Adrenal gland (tissue), 5 donors: ENCODE data around the gene KIF16B.

Source experiments
- POLR2A ChIP-seq, 2 donors: fragments of 450-650 bp; IDR thresholded peaks; one replicate each; pipeline ENCODE4 v1.6.1; 2017; ENCODE audit warnings: antibody characterized with exemption in 2 of 2, mild to moderate bottlenecking in 2 of 2, moderate library complexity in 1 of 2
- TF ChIP-seq, protein P1 (sequence below), 6 experiments: fragments of 450-650 bp in 4 of 6; fragments of 200-600 bp in 2 of 6; sonication (generic) in 1 of 6; IDR thresholded peaks; 1 replicate in 5 of 6; 2 replicates in 1 of 6; pipeline versions ENCODE4 v1.5.1 to v1.8.0; 2016 to 2021; ENCODE audit warnings: antibody characterized with exemption in 6 of 6, mild to moderate bottlenecking in 2 of 6, moderate library complexity in 1 of 6
- donor health status: DM: no; HTN: no; CAD: no.

DNA sequence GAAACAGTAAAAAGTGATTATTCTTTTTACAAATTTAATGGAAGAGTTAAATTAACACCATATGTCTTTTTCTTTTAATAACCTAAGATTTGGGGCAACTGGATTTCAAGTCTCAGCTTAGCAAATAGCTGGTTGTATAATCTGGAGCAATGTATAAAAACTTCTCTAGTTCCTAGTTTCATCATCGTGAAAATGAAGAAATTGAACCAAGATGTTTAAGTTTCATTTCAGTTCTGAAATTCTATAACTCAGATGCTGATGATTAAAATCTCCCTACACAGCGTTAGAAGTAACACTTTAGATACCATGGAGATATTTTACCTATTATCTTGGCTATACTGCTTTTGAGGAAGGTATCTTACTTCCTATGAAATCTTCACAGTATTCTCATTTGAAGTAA is 252.0 kb downstream of the KIF16B start:
- TF ChIP-seq, protein P1, sequence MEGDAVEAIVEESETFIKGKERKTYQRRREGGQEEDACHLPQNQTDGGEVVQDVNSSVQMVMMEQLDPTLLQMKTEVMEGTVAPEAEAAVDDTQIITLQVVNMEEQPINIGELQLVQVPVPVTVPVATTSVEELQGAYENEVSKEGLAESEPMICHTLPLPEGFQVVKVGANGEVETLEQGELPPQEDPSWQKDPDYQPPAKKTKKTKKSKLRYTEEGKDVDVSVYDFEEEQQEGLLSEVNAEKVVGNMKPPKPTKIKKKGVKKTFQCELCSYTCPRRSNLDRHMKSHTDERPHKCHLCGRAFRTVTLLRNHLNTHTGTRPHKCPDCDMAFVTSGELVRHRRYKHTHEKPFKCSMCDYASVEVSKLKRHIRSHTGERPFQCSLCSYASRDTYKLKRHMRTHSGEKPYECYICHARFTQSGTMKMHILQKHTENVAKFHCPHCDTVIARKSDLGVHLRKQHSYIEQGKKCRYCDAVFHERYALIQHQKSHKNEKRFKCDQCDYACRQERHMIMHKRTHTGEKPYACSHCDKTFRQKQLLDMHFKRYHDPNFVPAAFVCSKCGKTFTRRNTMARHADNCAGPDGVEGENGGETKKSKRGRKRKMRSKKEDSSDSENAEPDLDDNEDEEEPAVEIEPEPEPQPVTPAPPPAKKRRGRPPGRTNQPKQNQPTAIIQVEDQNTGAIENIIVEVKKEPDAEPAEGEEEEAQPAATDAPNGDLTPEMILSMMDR (IDR thresholded peaks at IDR 0.05): no peak
- no peak for TF ChIP-seq POLR2A (IDR thresholded peaks at IDR 0.05)
